SK-MEL-5 (cell line): Measurements from ENCODE around the gene CSGALNACT2. TPM values are rescaled to one million over a fixed set of nuclear protein-coding genes. Genes with fewer than 3 reads are reported as not detected.

Experiments
- DNase-seq: peaks from one replicate; pipeline ENCODE4 v3.0.0-alpha.2; 2016; ENCODE audit warnings: low read depth, low spot score
- in situ Hi-C: cut with HindIII; loops from 2 replicates; pipeline ENCODE4 v1.10.0; 2016; ENCODE audit warnings: low sequenced_read_pairs, high pct_unique_total_duplicates, low pct_unique_long_range_greater_than_20kb
- total RNA-seq: library from RNA; depleted of rRNA; stranded (reverse); fragments of >200 nt; shearing (Covaris generic); gene quantifications from 2 replicates; pipeline ENCODE4 v1.2.3, GENCODE V29; 2014

Gene CSGALNACT2
- total RNA-seq, 1 experiment from 2014 or later, result 3.9 TPM

DNA sequence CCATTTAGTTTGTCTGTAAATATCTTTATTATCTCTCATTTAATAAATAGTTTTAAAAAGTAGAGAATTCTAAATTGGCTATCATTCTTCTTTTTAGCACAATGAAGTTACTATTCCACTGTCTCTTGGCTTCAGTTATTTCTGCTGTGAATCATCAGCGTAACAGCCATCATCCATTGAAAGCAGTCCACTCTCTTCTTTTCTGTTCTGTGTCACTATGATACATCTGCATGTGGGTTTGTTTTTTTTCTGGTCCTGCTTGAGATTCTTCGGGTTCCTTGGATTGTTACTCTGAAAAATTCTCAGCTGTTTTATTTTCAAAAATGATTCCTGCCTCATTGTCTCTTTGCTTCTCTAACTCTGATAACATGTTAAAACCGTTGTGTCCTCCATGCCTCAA lies 52.5 kb downstream of the CSGALNACT2 start:
- in situ Hi-C loops, result no loop called here
- no peak for DNase-seq

DNA sequence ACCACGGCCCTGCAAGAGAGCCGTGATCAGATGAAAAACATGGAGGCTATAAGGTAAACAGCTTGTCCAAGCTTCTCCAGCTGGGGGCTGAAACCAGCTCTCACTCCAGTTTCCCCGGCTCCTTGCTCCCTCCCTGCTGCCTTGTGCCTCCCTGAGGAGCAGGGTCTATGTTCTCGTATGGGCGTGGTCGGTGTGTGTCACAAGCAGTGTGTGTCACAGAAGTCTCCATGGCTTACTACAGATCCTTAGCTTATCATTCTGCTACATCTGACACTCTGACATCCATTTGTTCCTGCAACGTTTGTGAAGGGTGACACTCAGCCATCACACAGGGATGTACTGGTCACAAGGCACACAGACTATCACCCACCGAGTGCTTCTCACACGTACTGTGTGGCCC lies 54.6 kb downstream of the CSGALNACT2 start:
- DNase-seq, result no peak
- in situ Hi-C loops, result no loop called here

DNA sequence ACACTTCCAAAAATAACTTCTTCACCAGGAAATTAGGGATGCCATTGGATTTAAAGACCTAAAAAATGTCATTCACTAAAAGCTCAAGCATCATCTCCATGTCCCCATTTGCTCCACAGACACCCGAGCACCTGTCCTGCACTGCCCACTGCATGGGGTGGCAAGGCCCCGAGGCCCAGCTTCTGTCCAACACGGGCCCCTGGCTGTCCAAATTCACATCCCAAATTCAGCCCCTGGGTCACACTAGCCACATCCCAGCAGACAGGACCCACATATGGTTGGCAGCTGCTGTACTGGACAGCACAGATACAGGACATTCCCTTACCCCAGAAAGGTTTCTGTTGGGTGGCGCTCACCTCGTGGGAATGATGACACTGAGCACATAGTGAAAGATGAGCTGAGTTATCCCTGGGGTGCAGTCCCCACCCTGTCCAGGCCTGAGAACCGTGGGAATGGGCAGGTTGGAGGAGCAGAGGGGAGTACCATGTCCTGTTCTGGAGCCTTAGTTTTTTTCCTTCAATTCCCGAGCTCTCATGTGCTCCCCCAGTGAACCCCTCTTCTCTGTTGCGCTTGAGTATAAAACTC lies 55.3 kb downstream of the CSGALNACT2 start:
- DNase-seq, result no peak
- in situ Hi-C loops, result no loop called here

- in situ Hi-C loops, result no loop called here
These were observed 56.0 kb downstream of the CSGALNACT2 start for GRCh38 chr10:43194266-43194665.

DNA sequence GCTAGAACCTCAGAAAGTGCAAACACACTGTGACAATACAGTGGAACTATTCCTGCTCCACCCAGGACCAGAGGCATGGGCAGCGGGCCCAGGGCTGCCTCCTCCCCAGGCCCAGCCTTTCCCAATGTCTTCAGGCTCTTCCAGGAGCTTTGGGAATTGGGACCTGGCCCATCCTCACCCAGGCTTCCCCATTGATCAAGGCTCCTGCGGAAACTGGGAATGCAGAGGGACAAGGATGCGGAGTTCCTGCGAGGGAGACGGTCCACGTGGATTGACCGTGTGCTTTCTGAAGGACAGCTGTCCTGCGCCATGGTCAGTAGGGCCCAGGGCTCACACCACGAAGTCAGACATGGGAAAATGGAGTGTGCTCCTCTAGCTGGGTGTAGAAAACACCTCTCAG lies 56.6 kb downstream of the CSGALNACT2 start:
- in situ Hi-C loops, result no loop called here

More at GRCh38 chr10:43194266-43194665, 56.0 kb downstream of the CSGALNACT2 start:
- DNase-seq, result no peak

GRCh38 chr10:43195557-43195956 lies 57.3 kb downstream of the CSGALNACT2 start:
- in situ Hi-C loops, result no loop called here

More for the DNA sequence above, 56.6 kb downstream of the CSGALNACT2 start:
- no peak for DNase-seq

GRCh38 chr10:43196131-43196980 lies 58.1 kb downstream of the CSGALNACT2 start:
- DNase-seq, result no peak
- in situ Hi-C loops, result no loop called here

More at GRCh38 chr10:43195557-43195956, 57.3 kb downstream of the CSGALNACT2 start:
- no peak for DNase-seq

GRCh38 chr10:43196981-43197833 lies 59.0 kb downstream of the CSGALNACT2 start:
- DNase-seq, result no peak
- in situ Hi-C loops, result no loop called here

DNA sequence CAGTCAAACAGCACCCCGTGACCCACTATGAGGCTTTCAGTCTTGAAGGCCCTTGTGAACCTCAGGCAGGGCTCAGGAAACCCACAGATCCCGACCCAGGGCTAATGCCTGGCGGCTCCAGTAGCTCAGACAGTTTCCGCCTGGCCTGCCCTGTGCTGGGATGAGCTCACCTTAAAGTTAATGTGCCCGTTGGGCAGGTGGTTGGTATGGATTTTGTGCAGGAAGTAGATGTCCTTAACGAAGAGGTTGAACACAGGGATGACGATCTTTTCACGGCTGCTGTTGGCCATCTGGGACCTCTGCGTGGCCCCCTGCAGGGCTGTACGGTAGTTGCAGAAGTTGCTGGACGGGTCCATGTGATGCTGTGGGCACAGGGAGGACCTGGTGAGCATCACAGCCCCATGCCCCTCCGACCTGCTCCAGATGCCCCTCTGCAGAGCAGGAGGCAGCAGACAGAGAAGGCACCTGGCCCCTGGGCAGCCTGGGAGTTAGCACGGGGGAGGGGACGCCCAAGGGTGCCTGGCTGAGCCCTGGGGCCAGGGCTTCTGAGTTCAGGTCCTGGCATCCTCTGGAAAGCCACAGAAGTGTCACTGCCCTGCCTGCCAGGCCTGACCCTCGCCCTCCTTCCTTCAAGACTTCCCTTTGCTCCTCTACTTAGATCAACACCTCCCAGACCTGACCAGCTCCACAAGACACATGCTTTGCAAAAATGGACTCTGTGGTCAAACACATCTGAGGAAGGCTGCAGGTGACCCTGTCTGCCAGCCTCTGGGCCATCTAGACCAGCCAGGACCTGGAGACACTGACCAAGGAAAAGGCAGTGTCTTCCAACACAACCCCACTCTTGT lies 59.8 kb downstream of the CSGALNACT2 start:
- DNase-seq, result peak; percentile 53
- in situ Hi-C loops, result no loop called here

GRCh38 chr10:43198682-43199005 lies 60.4 kb downstream of the CSGALNACT2 start:
- no peak for DNase-seq
- in situ Hi-C loops, result no loop called here

DNA sequence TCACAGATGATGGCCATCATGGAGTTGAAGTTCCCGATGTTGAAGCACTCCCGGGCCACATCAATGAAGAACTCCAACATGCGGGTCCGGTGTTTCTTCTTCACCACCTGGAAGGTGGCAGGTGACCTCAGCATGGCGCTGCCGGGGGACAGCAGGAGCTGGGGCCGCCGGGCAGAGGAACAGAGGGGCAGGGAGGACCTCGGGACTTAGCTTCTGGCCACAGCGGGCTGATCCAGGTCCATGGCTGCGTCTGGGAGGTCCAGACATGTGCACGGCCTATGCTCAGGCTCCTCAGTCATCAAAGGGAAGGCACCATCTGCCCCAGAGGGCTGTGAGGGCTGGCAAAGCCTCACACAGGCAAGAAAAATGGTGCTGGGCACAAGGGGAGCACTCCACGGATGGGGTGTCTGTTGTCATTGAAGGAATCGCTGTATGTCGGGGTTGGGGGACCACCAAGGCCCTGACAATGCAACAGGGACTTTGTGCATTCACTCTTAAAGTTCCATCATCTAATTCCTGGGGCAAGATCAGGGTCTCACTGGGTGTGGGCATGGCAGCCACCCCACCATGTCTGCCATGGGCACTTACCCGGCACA lies 60.9 kb downstream of the CSGALNACT2 start:
- DNase-seq, result no peak
- in situ Hi-C loops, result no loop called here

DNA sequence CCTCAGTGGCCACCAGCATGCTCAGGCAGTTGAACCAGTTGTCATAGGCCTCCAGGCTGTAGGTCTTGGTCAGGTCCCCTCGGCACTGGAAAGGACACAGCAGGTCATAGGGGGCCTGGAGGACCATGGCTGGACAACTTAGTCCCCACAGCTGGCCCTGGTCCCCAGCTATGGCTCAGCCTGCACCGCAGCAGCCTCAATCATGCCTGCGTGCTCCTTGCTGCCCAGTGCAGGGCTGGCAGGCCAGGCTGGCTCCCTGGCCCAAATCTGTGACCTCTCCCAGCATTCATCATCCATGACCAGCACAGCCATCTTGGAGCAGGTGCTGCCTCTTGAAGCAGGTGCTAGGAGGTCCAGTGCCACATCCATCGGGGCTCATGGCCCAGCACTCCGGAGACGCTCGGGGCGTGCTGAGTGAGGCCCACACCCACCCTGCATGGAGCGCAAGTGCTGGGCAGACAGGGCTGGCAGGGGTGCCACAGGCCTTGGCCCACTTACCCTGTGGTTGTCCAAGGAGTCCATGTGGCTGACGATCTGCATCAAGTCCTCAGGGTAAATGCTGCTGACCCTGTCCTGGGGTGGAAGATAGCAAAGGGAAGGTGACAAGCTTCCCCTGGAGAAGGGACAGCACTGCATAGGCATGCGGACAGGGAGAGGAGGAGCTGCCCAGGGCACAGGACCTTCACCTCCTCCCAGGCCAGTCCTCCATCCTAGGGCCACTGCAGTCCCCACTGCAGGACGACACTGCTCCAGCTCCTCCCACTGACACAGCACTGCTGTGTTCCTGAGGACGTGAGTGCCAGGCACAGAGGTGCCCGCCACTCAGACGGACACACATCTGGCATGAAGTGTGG lies 61.7 kb downstream of the CSGALNACT2 start:
- in situ Hi-C loops, result no loop called here
- no peak for DNase-seq

DNA sequence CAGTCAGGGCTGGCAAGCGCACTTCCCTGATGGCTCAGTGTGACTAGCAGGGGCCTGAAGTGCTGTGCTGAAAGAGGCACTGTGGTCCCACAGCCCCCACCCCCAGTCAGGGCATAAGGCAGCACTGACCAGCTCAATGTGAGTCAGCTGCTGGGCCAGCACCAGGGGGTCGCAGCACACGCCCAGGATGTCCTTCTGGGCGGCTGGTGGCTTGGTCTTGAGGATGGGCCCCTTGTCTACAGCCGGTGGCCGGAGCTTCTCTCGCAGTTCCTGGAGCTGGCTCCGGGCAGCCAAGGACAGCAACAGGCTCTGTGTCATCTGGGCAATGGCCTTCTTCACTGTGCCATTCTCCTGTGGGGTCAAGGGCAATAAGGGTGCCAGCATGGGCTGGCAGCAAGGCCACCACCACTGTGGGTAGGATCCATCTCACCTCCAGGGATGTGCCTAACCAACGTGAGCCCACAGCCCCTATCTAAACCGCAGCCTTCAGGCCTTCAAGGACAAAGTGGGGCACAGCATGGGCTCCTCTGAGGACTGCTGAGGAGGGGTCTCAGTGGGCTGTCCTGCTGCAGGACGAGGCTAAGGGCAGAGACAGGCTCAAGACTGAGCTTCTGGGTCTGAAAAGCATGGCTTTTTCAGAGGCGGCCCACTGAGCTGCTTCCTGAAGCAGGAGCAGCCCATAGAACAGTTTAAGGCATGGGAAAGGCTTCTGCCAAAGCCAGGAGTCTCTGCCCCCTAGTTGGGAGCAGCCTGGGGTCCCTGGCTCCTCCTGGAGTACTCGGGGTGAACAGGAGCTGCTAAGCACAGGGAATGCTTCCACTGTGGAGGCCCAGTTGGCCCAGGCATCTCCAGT lies 62.5 kb downstream of the CSGALNACT2 start:
- no peak for DNase-seq
- in situ Hi-C loops, result no loop called here

- DNase-seq, result no peak
These were observed 63.4 kb downstream of the CSGALNACT2 start for GRCh38 chr10:43201545-43202131.

DNA sequence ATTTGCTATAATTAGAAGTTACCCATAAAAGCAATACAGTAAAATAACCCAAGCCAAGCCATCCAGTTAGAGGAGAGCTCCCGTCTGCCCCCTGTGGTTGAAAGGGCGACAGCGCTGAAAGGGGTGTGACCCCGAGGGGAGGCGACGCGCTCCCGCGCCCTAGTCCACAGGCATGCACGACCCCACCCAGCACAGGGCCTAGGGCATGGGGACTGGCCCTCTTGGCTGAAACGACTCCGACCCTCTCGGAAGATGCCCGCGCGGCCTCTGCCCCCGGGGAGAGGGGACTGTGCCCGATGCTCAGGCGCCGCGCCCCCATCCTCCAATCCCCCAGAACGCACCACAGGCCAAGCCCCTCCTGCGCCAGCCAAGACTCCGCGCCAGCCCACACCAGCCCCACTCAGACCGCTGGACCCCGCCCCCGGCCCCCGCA lies 64.0 kb downstream of the CSGALNACT2 start:
- in situ Hi-C loops, result no loop called here
- peak; percentile 62 for DNase-seq

More at GRCh38 chr10:43201545-43202131, 63.4 kb downstream of the CSGALNACT2 start:
- in situ Hi-C loops, result no loop called here
